Sigmoid colon (tissue), 7 donors: ENCODE measurements around the gene NAA38. TPM values are rescaled to one million over a fixed set of nuclear protein-coding genes. Genes with fewer than 3 reads are reported as not detected.

Source experiments
- DNase-seq: peaks from one replicate; pipeline ENCODE4 v3.0.0-alpha.2; 2019
- H3K27ac ChIP-seq, 4 donors: fragments of 200-600 bp; sonication (generic); one replicate each; pipeline ENCODE4 v1.5.1; 2016 to 2019; ENCODE audit warnings: mild to moderate bottlenecking in 1 of 4
- H3K27me3 ChIP-seq, 3 donors: fragments of 200-600 bp; sonication (generic); one replicate each; pipeline ENCODE4 v1.5.1; 2019; ENCODE audit warnings: mild to moderate bottlenecking in 1 of 3
- H3K36me3 ChIP-seq, 4 donors: fragments of 200-600 bp; sonication (generic); one replicate each; pipeline ENCODE4 v1.5.1; 2016 to 2019
- H3K4me1 ChIP-seq, 4 donors: fragments of 200-600 bp; sonication (generic); one replicate each; pipeline ENCODE4 v1.5.1; 2017 to 2019
- H3K4me3 ChIP-seq, 4 donors: fragments of 200-600 bp; sonication (generic); one replicate each; pipeline ENCODE4 v1.5.1; 2017 to 2019; ENCODE audit warnings: mild to moderate bottlenecking in 2 of 4, moderate library complexity in 1 of 4
- H3K9me3 ChIP-seq, 4 donors: fragments of 200-600 bp in 3 of 4; sonication (generic) in 3 of 4; one replicate each; pipeline versions ENCODE4 v1.5.1 to v1.6.1; 2013 to 2019
- CTCF ChIP-seq, 4 experiments: fragments of 450-650 bp in 3 of 4; fragments of 200-600 bp in 1 of 4; IDR thresholded peaks; one replicate each; pipeline ENCODE4 v1.5.1; 2016 to 2019; ENCODE audit warnings: antibody characterized with exemption in 4 of 4, mild to moderate bottlenecking in 3 of 4, moderate library complexity in 2 of 4
- EP300 ChIP-seq, 4 donors: sonication (generic); formaldehyde crosslinking; IDR thresholded peaks; one replicate each; pipeline ENCODE4 v1.6.1; 2017; ENCODE audit warnings: antibody characterized with exemption in 4 of 4
- POLR2A ChIP-seq, 2 donors: fragments of 450-650 bp; IDR thresholded peaks; one replicate each; pipeline ENCODE4 v1.6.1; 2016; ENCODE audit warnings: antibody characterized with exemption in 2 of 2, mild to moderate bottlenecking in 2 of 2, moderate library complexity in 2 of 2
- POLR2AphosphoS5 ChIP-seq, 4 donors: sonication (generic); formaldehyde crosslinking; IDR thresholded peaks; one replicate each; pipeline ENCODE4 v1.6.1; 2017; ENCODE audit warnings: antibody characterized with exemption in 4 of 4
- WGBS, 2 donors: extraction: QIAGEN DNeasy Blood & Tissue Kit; methylation state at CpG; one replicate each; pipeline ENCODE4 v1.1.7; 2013; 5-methylcytosine and 5-hydroxymethylcytosine counted together
- intact Hi-C: fragments of 100-400 bp; cut with DNase I; formaldehyde crosslinking; loops from one replicate; pipeline ENCODE4 v1.15.1; 2023
- polyA plus RNA-seq, 3 donors: library from polyadenylated mRNA; stranded (reverse); fragments of 200-250 nt; gene quantifications; one replicate each; pipeline ENCODE4 v1.2.3, GENCODE V29; 2013
- total RNA-seq, 4 donors: library from RNA; depleted of rRNA; stranded (reverse); fragments of >200 nt; gene quantifications; one replicate each; pipeline ENCODE4 v1.1.0, GENCODE V29; 2016
- donor health status: healthy with polysubstance abuse.
- donor health status: Bipolar disorder and iron deficiency.
- donor health status: healthy.

The NAA38 gene
- total and polyA plus RNA-seq, 7 donors: 92.4 to 206 (median 109) TPM

- Histone ChIP-seq H3K27ac (peak overlapping the region in 3 of 4 donors; percentile 96 to 100 (median 98)), H3K9me3 (no peaks in the 10 kb centered on the region), H3K4me1 (peaks cover 0 to 84% (median 59%) of the 10 kb centered on the region in 4 donors), H3K36me3 (peaks cover 0 to 6% (median 3%) of the 10 kb centered on the region in 4 donors), H3K27me3 (no peaks in the 10 kb centered on the region), H3K4me3 (no peak overlapping the region)
- WGBS, 2 donors: 31 to 63% methylated on average over 2 of the region's 2 CpGs
- intact Hi-C loops: loop anchor here (5.0 to 10.0 kb wide), 3 partner anchors 317 to 598 kb away; partner anchors contain the start of genes GABARAP, POLR2A and SLC35G6
- peak; percentile 63 for DNase-seq
- TF ChIP-seq POLR2AphosphoS5 (IDR thresholded peaks at IDR 0.05) (no peak), POLR2A (IDR thresholded peaks at IDR 0.05) (no peak), EP300 (IDR thresholded peaks at IDR 0.05) (no peak), CTCF (IDR thresholded peaks at IDR 0.05) (no peak)
Measured at GRCh38 chr17:7839876-7840261, 17.5 kb downstream of the NAA38 start.

GRCh38 chr17:7839190-7839875 is 18.0 kb downstream of the NAA38 start:
- H3K4me3 ChIP-seq: no peak overlapping the region
- TF ChIP-seq CTCF (IDR thresholded peaks at IDR 0.05) (no peak), EP300 (IDR thresholded peaks at IDR 0.05) (no peak), POLR2AphosphoS5 (IDR thresholded peaks at IDR 0.05) (no peak), POLR2A (IDR thresholded peaks at IDR 0.05) (no peak)
- H3K9me3 ChIP-seq: no peaks in the 10 kb centered on the region
- DNase-seq: peak; percentile 61
- peaks cover 0 to 6% (median 3%) of the 10 kb centered on the region in 4 donors for H3K36me3 ChIP-seq
- no peaks in the 10 kb centered on the region for H3K27me3 ChIP-seq
- intact Hi-C loops: loop anchor here (10.0 kb wide), 1 partner anchor 355 kb away; the partner anchor contains the start of genes POLR2A and SLC35G6
- peak overlapping the region; percentile 53 to 100 (median 97) for H3K27ac ChIP-seq
- 17 to 54% methylated on average over 6 of the region's 6 CpGs for WGBS, 2 donors
- H3K4me1 ChIP-seq: peaks cover 0 to 81% (median 58%) of the 10 kb centered on the region in 4 donors

GRCh38 chr17:7838090-7839075 is 19.0 kb downstream of the NAA38 start:
- no peaks in the 10 kb centered on the region for H3K27me3 ChIP-seq
- peak overlapping the region; percentile 7 to 77 (median 19) for H3K4me3 ChIP-seq
- peak overlapping the region; percentile 95 to 100 (median 97) for H3K27ac ChIP-seq
- intact Hi-C loops: loop anchor here (10.0 kb wide), 1 partner anchor 354 kb away; the partner anchor contains the start of genes POLR2A and SLC35G6
- DNase-seq: peak; percentile 66
- no peak for TF ChIP-seq POLR2AphosphoS5 (IDR thresholded peaks at IDR 0.05)
- no peak for TF ChIP-seq CTCF (IDR thresholded peaks at IDR 0.05)
- TF ChIP-seq EP300 (IDR thresholded peaks at IDR 0.05): no peak
- no peak for TF ChIP-seq POLR2A (IDR thresholded peaks at IDR 0.05)
- 11 to 16% methylated on average over 11 to 12 of the region's 12 CpGs for WGBS, 2 donors
- no peaks in the 10 kb centered on the region for H3K9me3 ChIP-seq
- H3K36me3 ChIP-seq: peaks cover 0 to 6% (median 3%) of the 10 kb centered on the region in 4 donors
- peaks cover 0 to 74% (median 58%) of the 10 kb centered on the region in 4 donors for H3K4me1 ChIP-seq

GRCh38 chr17:7837408-7838088 is 19.8 kb downstream of the NAA38 start:
- peak overlapping the region; percentile 7 to 77 (median 51) for H3K4me3 ChIP-seq
- DNase-seq: no peak
- intact Hi-C loops: loop anchor here (10.0 kb wide), 1 partner anchor 353 kb away; the partner anchor contains the start of genes POLR2A and SLC35G6
- peak overlapping the region; percentile 95 to 100 (median 97) for H3K27ac ChIP-seq
- H3K36me3 ChIP-seq: peaks cover 0 to 6% (median 3%) of the 10 kb centered on the region in 4 donors
- H3K4me1 ChIP-seq: peaks cover 0 to 71% (median 58%) of the 10 kb centered on the region in 4 donors
- 3 to 9% methylated on average over 8 of the region's 8 CpGs for WGBS, 2 donors
- no peaks in the 10 kb centered on the region for H3K9me3 ChIP-seq
- TF ChIP-seq CTCF (IDR thresholded peaks at IDR 0.05): no peak
- no peak for TF ChIP-seq EP300 (IDR thresholded peaks at IDR 0.05)
- no peak for TF ChIP-seq POLR2A (IDR thresholded peaks at IDR 0.05)
- no peaks in the 10 kb centered on the region for H3K27me3 ChIP-seq
